ENCODE results near the gene ERICH6B.

The ERICH6B gene

DNA sequence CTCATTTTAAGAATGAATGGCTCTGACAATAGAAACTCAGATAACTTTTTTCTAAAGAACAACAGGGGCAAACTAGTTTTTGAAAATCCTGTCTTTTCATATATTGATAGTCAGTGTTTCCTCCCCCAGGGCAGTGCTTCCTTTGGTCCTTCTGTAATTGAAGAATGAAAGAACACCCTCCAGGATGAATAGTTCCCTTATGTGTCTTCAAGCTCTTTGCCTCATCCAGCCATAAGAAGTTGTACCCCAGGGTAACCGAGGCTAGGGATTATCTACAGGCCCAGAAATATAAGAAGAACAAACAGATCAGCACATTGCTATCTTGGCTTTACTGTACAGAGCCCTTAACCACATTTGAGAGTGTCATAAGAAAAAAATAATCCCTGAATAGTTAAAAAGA lies 12.1 kb upstream of the ERICH6B start:
- Histone ChIP-seq H3K4me2 (ENCODE audit: low read length) (no peak overlapping the region), H3K9me2 (ENCODE audit: low read depth, low read length) (no peaks in the 10 kb centered on the region), H3K27ac (ENCODE audit: low read depth, low read length, poor library complexity, severe bottlenecking) (no peak overlapping the region), H3F3A (ENCODE audit: insufficient read depth, low read length) (no peaks in the 10 kb centered on the region), H3K4me3 (ENCODE audit: low read depth, low read length, poor library complexity, severe bottlenecking) (no peak overlapping the region), H3K36me3 (ENCODE audit: insufficient read depth, low read length) (no peaks in the 10 kb centered on the region), H3K27me3 (ENCODE audit: insufficient read depth, low read length) (no peaks in the 10 kb centered on the region), H3K9ac (ENCODE audit: low read length) (no peak overlapping the region), H3K79me2 (ENCODE audit: insufficient read depth, low read length) (no peaks in the 10 kb centered on the region), H4K20me1 (ENCODE audit: insufficient read depth, low read length) (no peaks in the 10 kb centered on the region), H3K9me3 (ENCODE audit: low read length) (no peaks in the 10 kb centered on the region), H3K4me1 (ENCODE audit: insufficient read depth, low read length, severe bottlenecking) (no peaks in the 10 kb centered on the region), H2AFZ (ENCODE audit: low read length) (no peak overlapping the region)
- TF ChIP-seq, protein P1, sequence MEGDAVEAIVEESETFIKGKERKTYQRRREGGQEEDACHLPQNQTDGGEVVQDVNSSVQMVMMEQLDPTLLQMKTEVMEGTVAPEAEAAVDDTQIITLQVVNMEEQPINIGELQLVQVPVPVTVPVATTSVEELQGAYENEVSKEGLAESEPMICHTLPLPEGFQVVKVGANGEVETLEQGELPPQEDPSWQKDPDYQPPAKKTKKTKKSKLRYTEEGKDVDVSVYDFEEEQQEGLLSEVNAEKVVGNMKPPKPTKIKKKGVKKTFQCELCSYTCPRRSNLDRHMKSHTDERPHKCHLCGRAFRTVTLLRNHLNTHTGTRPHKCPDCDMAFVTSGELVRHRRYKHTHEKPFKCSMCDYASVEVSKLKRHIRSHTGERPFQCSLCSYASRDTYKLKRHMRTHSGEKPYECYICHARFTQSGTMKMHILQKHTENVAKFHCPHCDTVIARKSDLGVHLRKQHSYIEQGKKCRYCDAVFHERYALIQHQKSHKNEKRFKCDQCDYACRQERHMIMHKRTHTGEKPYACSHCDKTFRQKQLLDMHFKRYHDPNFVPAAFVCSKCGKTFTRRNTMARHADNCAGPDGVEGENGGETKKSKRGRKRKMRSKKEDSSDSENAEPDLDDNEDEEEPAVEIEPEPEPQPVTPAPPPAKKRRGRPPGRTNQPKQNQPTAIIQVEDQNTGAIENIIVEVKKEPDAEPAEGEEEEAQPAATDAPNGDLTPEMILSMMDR (IDR thresholded peaks at IDR 0.05; ENCODE audit: low read length): no peak
- TF ChIP-seq EZH2 (IDR thresholded peaks at IDR 0.05; ENCODE audit: borderline replicate concordance, low read length): no peak

DNA sequence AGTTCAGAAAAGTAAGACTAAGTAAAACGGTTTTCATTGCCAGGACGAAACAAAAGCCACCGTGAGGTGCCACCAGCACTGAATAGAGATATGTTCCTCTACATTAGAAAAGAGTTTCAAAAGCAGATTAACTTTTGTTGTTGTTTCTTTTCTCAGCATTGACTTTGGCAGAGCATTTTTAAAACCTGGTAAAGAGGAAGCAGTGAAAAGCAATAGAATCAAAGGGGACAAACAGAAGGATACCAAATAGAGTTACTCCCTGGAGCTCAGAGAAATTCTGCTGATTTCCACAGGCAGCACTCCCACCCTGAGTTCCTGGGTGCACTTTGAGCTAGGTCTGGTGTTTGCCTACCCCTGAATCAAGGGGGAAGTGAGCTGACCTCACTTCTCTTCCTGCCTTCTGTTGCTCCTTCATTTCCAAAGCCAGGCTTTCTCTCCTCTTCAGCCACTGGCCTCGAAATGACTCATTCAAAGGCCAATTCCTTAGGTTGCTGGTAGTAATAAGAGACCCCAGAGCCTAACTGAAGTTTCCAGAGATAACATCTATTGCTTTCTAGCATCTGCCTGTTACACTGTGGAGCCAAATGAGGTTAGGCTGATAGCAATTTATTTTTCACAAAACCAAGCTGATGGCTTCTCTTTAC lies 11.3 kb upstream of the ERICH6B start:
- H3K4me1 ChIP-seq (ENCODE audit: insufficient read depth, low read length, severe bottlenecking): no peaks in the 10 kb centered on the region
- no peak for TF ChIP-seq EZH2 (IDR thresholded peaks at IDR 0.05; ENCODE audit: borderline replicate concordance, low read length)
- TF ChIP-seq, protein P1 (IDR thresholded peaks at IDR 0.05; ENCODE audit: low read length): no peak
- no peak overlapping the region for H3K4me3 ChIP-seq (ENCODE audit: low read depth, low read length, poor library complexity, severe bottlenecking)
- H3K79me2 ChIP-seq (ENCODE audit: insufficient read depth, low read length): no peaks in the 10 kb centered on the region
- H3K27ac ChIP-seq (ENCODE audit: low read depth, low read length, poor library complexity, severe bottlenecking): no peak overlapping the region
- no peaks in the 10 kb centered on the region for H3K9me2 ChIP-seq (ENCODE audit: low read depth, low read length)
- H3K27me3 ChIP-seq (ENCODE audit: insufficient read depth, low read length): no peaks in the 10 kb centered on the region
- H4K20me1 ChIP-seq (ENCODE audit: insufficient read depth, low read length): no peaks in the 10 kb centered on the region
- no peak overlapping the region for H3K4me2 ChIP-seq (ENCODE audit: low read length)
- no peaks in the 10 kb centered on the region for H3K36me3 ChIP-seq (ENCODE audit: insufficient read depth, low read length)
- no peak overlapping the region for H2AFZ ChIP-seq (ENCODE audit: low read length)
- no peak overlapping the region for H3K9ac ChIP-seq (ENCODE audit: low read length)
- no peaks in the 10 kb centered on the region for H3K9me3 ChIP-seq (ENCODE audit: low read length)
- no peaks in the 10 kb centered on the region for H3F3A ChIP-seq (ENCODE audit: insufficient read depth, low read length)

DNA sequence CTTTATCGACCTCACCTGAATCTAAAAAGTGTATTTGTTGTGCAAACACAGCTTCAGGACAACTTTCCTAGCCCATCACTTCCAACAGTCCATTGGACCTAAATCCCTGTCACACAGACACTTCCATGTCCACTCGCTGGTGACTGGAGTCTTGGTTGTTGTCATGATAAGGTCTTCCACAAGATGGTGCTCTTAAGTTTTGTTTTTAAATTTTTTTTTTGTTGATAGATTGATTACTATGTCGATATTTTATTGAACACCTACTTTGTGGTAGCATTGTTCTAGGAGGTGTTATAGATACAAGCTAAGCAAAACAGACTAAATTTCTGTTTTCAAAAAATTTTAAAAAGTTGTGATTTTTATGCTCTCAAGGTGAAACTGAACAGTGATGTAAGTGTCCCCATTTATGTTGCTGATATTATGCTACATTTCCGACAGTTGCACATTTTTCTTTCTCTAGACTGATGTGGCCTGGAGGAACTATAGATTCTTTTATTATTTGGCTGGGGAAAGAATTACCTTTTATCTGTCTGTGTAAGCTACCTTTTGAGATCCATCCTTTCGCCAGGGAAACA lies 8.1 kb upstream of the ERICH6B start:
- H2AFZ ChIP-seq (ENCODE audit: low read length): no peak overlapping the region
- TF ChIP-seq, protein P1 (IDR thresholded peaks at IDR 0.05; ENCODE audit: low read length): peak; percentile 71
- no peak for TF ChIP-seq EZH2 (IDR thresholded peaks at IDR 0.05; ENCODE audit: borderline replicate concordance, low read length)
- no peaks in the 10 kb centered on the region for H3K4me1 ChIP-seq (ENCODE audit: insufficient read depth, low read length, severe bottlenecking)
- H3K9ac ChIP-seq (ENCODE audit: low read length): no peak overlapping the region
- H3F3A ChIP-seq (ENCODE audit: insufficient read depth, low read length): no peaks in the 10 kb centered on the region
- no peaks in the 10 kb centered on the region for H3K9me3 ChIP-seq (ENCODE audit: low read length)
- H3K36me3 ChIP-seq (ENCODE audit: insufficient read depth, low read length): no peaks in the 10 kb centered on the region
- H3K9me2 ChIP-seq (ENCODE audit: low read depth, low read length): no peaks in the 10 kb centered on the region
- no peaks in the 10 kb centered on the region for H4K20me1 ChIP-seq (ENCODE audit: insufficient read depth, low read length)
- H3K4me2 ChIP-seq (ENCODE audit: low read length): no peak overlapping the region
- no peaks in the 10 kb centered on the region for H3K27me3 ChIP-seq (ENCODE audit: insufficient read depth, low read length)
- H3K4me3 ChIP-seq (ENCODE audit: low read depth, low read length, poor library complexity, severe bottlenecking): no peak overlapping the region
- H3K79me2 ChIP-seq (ENCODE audit: insufficient read depth, low read length): no peaks in the 10 kb centered on the region
- H3K27ac ChIP-seq (ENCODE audit: low read depth, low read length, poor library complexity, severe bottlenecking): no peak overlapping the region

All from OCI-LY1 (cell line).